GM04503 (cell line): ENCODE data around the gene CAPN2.

ENCODE experiments used
- DNase-seq: peaks from one replicate; pipeline ENCODE4 v3.0.0-alpha.2; 2012; ENCODE audit warnings: low read depth

CAPN2 gene

DNA sequence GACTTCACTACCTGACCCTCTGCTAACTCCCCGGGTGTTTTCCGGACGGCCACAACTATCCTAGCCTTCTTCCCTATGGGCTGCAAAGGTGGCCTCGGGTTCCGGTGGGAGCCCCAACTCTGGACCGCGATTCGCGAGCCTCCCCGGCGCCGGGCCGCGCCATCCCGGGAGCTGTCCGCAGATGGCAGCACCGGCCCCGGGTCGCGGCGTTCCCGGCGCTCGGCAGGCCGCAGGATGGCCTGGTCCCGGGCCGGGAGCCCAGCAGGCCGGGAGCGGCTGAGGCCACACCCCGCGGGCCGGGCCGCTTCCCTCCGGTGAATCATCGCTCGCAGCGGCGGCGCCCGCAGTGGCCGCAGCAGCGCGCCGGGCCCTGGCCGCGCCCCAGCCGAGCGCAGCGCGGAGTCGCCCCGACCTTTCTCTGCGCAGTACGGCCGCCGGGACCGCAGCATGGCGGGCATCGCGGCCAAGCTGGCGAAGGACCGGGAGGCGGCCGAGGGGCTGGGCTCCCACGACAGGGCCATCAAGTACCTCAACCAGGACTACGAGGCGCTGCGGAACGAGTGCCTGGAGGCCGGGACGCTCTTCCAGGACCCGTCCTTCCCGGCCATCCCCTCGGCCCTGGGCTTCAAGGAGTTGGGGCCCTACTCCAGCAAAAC, at the start of gene CAPN2:
Gene CAPN2, plus strand, starts transcription at position 346 of the 656 bp plus-strand sequence. Its CDS starts 102 bp downstream, at position 448.
- DNase-seq, result no peak

DNA sequence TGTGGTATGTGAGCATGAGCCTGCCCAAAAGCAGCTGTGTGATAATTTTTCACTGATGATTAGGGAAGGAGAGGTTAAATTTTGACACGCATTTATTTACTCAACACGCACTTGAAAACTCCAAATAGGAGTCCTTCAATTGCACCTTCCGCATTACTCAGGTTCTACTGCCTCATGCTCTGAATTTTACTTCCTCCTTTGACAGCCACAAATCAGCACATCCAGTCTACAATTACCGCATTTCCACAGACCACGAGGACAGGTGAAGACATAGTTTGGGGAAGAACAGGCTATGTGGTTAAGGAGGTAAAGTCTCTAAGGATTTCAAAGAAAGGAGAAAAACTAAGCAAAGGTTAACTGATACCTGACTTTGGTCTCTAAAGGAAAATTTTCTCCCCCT, 49.4 kb upstream of the CAPN2 start:
- no peak for DNase-seq

DNA sequence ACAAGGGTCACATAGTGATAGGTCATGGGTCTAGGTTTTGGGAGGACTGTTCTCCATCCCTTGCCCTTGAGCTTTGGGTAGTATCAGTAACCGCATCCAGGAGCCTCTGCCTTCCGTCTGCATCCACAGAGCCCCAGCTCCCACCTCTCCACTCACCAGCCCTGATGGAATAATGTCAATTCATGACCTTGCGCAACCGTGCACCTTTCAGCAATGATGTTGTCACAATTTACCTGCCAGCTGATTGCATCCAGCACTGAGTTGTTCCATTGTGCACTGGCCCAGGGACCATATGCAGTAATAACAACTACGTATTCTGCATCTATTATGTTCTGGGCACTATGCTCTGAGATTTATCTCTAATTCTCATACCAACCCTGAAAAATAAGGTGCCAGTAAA, 48.2 kb upstream of the CAPN2 start:
- DNase-seq, result no peak

DNA sequence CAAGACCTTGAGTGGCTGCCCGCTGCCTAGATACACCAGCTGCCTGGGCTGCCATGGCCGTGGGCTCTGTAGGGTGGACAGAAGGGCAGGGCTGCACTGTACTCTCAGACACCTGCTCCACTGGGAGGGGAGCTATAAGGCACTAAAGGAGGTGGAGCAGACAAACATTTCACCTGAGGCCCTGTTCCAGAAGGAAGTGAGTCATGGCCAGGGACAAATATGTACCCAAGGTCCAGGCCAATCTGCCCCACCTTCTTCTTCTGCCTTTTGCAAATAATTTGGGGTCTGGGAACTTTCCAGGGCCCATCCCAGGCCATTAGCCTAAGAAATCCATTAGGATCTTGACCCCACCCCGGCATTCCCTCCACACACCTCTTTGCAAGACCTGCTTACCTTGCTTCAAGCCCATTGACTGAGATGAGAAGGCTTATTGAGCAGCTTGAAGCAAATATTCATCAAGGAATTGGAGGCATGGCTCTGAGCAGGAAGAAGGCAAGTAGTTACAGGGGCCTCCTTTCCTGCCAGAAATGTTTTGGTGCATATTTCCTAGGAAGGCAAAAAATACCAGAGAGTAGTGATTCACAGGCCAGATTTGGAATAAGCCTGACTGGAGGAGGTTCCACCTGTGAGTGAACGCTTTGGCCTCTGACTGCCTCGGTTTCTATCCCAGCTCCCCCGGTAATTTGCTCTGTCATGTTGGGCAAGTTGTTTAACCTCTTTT, 46.6 kb upstream of the CAPN2 start, which contains the start of gene CAPN8:
Gene CAPN8, minus strand, starts transcription at position 110 of the 721 bp plus-strand sequence. Its CDS starts 55 bp downstream, at position 55.
- no peak for DNase-seq

DNA sequence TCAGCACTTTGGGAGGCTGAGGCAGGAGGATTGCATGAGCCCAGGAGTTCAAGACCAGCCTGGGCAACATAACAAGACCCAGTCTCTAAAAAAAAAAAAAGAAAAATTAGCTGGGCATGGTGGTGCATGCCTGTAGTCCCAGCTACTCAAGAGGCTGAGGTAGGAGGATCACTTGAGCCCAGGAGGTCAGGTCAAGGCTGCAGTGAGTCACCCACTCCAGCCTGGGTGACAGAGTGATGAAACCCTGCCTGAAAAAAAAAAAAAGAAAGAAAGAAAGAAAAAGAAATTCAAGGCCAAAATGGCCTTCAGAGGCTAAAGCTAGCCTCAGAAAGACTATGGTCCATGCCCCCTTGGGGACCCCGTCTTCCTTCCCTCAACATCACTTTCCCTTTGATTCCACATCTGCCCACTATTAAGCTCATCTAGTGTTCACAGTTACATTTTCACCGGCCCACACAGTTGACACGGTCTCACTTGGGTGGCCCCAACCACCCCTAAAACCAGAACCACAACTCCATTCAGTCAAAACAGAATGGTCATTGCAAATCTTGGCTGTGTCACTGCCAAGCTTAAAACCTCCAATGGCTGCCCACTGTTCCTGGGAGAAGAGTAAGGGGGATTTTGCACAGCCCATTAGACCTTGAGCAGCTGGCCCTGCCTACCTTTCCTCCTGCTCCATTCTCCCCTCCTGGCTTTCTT, 44.7 kb upstream of the CAPN2 start:
- no peak for DNase-seq

DNA sequence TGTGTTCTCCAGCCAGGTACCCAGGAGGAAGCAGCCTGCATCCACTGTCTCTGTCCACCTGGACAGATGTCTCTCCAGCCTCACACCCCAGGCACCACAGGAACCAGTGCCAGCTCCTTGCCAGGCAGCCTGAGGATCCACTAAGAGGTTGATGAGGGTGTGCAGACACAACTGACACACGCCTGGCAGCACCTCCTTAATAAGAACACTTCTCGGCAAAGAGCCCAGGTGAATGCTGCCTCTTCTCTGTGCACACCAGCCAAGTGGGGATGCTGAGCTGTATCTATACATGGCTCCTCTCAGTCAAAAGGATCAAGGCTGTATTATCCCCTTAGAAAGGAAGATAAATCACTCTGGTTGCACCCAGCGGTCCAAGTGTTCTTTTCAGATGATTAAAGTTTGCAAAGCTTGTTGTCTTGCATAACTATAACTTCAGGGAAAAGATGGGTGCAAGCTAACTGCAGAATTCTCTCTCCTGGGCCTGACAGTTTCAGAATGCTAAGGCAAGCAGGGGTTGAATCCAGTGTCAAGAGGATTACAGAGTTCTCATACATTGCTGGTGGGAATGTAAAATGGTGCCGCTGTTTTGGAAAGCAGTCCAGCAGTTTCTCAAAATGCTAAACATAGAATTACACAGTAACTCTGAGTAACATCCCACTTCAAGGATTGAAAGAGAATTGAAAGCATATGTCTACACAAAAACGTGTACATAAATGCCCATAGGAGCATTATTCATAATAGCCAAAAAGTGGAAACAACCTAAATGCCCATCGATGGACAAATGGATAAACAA, 43.1 kb upstream of the CAPN2 start:
- DNase-seq, result no peak

DNA sequence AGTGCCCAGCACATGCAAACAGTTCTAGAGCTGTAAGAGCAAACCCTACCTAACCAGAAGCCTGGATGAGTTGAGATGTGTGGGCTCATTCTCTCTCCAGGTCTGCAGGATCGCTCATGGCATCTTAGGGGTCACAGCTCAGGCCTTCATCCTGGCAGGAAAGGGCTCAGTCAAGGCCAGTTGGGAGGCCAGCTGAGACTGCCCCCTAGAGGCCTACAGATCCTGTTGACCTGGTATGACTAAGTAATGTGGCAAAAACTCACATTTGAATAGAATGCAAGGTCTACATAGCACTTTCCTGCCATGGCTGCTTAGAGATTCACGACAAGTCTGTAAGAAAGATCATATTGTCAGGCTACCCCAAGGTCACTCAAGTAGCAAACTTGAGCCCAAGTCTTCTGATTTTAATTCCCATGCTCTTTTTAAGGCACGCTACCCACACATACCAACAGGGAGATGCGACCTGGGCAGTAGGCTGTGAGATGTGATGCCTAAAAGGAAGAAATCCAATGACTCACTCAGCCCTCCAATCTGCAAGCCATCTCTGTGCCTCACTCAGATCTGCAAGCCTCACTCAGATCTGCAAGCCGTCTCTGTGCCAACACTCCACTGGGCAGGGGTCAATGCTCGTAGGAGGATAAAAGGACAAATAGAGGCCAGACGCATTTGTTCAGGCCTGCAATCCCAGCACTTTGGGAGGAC, 41.7 kb upstream of the CAPN2 start:
- no peak for DNase-seq

DNA sequence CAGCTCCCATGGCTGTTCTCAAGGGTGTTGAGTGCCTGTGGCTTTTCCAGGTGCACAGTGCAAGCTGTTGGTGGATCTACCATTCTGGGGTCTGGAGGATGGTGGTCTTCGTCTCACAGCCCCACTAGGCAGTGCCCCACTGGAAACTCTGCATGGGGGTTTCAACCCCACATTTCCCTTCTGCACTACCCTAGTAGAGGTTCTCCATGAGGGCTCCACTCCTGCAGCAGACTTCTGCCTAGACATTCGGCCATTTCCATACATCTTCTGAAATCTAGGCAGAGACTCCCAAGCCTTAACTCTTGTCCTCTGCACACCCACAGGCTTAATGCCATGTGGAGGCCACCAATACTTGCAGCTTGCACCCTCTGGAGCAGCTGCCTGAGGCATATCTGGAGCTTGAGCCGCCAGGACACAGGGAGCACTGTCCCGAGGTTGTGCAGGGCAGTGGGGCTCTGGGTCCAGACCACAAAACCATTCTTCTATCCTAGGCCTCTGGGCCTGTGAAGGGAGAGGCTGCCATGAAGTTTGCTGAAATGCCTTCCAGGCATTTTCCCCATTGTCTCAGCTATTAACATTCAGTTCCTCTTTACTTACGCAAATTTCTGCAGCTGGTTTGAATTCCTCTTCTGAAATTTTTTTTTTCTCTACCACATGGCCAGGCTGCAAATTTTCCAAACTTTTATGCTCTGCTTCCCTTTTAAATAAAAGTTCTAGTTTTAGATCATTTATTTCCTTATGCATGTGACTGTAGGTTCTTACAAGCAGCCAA, 38.0 kb upstream of the CAPN2 start:
- no peak for DNase-seq

DNA sequence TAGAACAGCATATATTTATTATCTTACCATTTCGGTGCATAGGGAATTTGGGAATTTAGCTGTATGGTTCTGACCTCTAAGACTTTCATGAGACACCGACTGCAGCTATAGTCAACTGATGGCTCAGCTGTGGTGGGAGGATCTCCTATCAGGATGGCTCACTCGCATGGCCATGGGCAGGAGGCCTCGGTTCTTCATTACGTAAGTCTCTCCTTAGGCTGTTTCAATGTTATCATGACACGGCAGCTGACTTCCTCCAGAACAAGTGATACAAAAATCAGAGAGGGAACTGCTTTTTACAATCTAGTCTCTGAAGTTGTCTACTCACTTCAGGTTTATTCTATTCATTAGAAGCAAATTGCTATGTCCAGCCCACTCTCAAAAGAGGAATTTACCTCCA, 33.5 kb upstream of the CAPN2 start:
- DNase-seq, result no peak

DNA sequence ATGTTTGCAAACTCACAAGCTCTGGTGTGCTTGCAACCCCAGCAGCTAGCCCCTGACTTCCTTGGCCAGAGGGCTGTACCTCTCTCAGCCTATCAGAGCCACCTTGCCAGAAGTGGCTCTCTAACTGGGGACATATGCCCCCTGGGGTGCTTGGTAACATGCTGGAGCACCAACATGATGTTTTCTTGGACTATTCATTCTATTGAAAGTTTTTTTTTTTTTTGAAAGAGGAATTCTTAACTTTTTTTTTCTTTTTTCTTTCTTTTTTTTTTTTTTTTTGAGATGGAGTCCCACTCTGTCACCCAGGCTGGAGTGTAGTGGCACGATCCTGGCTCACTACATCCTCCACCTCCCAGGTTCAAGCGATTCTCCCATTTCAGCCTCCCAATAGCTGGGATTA, 32.2 kb upstream of the CAPN2 start:
- no peak for DNase-seq

DNA sequence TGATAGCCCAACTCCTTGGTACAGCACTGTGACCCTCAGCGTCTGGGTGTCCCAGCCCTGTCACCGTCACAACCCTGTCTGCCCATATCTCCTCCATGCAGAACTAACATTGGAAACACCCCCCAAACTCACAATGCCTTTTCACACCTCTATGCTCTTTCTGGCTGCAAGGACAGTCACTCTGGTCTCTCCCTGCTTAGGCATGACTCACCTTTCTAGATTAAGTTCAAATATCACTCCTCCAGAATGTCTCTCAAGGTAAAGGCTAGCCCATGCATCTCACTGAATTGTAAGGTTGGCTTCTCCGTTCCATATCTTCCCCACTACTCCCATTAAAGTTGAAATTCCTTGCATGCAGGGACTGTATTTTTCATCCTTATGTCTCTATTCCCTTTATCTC, 29.8 kb upstream of the CAPN2 start:
- DNase-seq, result no peak

DNA sequence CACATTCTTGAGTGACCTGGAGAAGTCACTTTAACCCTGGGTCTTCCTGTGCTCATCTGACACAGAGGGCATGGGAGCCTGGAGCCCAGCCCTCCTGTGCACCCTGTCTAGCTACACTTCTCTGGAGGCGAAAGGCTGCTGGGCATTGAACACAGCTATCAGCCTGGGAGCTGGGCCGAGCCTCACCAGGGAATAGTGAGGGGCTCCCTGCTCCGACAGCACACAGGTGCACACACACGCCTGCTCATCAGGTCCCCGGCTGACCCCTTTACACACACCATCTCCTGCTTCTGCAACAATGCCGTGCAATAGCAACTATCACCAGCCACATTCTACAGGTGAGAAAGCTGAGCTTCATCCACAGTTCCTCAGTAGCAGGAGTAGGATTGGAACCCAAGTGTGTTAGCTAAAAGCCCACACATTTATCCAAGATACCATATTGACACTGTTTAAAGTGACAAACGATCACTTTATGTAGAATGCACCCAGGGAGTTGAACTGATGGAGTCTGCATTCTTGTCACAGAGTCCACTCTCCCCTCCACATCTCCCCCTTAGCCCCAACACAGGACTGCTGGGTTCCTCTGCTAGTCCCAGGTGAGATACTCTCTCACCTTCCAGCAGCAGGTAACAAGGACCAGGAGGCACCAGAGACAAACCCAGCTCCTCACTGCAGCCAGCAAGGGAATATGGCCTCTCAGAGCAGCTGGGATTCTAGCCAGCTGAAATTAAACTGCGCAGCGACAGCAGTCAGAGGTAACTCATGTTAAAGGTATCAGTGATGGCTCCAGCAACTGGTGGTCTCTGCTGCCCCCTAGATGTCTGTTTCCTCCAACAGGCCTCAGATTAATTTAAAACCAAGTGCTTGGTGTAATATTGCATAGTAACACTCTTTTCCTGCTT, 28.5 kb upstream of the CAPN2 start:
- no peak for DNase-seq

DNA sequence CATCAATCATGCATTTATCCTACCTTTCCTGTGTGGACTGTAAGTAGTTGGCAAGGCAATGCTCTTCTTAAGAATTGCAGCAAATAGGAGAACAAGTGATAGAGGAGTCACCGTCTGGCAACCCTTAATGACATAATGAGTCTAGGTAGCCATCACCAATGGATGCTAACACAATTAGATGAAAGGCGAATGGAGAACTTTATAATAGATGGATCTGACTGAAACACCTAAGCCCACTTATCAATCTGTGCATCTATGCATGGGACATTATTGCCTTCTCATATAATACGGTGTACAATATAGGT, 27.9 kb upstream of the CAPN2 start:
- DNase-seq, result no peak

DNA sequence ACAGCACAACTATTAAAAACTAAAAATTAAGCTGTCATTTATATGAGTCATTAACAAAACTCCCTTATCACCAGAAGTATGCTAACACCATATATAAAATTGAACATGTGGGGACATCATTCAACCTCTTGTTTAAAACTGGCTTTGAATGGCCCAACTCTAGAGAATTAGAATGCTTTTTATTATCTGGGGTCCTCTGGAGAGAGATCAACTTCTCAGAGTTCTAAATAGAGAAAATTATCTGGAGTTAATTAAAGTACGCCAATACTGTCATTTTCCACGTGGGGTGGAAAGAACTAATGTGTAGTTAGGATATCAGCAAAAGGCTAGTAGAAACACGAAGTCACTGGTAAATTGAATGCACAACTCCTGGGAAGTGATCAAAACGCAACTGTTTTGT, 21.2 kb upstream of the CAPN2 start:
- DNase-seq, result no peak

DNA sequence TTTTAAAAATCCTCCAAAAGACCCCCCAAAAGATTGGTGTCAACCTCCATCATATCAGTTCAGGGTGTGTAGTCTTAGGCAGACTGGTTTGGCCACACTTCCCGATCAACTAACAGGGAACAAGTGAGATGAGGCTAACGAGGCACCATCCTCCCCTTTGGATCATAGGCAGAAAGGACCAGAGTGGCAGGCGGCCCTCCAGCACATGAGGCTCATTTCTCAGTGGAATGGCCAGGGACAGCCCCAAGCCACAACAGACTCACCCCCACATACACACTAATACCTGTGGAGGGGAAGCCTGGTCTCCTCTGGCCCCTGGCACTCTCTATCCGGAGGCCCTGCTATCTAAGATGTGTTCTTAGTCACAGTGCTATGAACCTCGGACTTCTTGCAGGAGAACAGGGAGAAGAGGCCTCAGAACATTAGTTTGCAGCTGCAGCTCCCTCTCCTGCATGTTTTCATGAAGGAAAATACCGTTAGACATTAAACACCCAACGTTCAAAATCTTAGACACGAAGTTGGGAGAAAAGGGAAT, 17.3 kb upstream of the CAPN2 start:
- no peak for DNase-seq

DNA sequence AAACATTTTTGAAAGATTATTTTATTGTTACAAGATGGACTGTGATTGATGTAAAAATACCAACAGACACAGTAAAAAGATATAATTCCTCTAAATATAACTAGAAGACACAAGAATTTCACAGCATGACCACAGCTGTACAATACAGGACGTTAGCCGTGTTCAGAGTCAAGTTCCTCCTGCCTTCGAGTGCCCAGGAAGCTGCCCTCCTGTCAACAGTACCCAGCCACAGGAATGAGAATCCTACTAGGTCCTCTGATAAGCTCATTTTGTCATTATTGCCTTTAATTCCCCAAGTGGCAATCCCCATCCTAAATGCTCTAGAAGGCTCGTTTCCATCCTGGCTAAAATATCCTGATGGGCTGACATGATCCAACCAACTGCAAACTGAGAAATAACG, 16.4 kb upstream of the CAPN2 start:
- no peak for DNase-seq

DNA sequence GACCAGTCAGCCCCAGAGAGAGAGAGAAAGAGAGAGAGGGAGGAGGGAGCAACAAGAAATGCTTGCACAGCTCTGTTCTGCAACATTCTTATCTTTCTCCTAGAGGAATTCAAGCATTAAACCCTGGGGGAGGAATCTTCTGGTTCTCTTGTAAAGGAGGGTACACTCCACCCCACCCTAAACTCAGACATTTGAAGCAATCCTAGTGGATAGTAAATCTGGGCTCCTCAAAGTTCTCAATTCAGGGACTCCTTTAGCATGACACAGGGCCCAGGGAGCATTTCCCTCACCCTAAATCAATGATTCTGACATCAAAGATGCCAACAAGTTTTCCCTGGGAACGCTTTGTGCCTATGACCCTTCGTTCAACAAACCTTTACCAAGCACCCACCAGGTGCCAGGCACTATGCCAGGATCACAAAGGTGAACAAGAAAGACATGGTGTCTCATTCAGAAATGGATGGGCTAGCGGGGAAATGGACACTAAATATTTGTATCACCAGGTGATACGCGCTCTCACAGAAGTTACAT, 11.9 kb upstream of the CAPN2 start:
- no peak for DNase-seq

DNA sequence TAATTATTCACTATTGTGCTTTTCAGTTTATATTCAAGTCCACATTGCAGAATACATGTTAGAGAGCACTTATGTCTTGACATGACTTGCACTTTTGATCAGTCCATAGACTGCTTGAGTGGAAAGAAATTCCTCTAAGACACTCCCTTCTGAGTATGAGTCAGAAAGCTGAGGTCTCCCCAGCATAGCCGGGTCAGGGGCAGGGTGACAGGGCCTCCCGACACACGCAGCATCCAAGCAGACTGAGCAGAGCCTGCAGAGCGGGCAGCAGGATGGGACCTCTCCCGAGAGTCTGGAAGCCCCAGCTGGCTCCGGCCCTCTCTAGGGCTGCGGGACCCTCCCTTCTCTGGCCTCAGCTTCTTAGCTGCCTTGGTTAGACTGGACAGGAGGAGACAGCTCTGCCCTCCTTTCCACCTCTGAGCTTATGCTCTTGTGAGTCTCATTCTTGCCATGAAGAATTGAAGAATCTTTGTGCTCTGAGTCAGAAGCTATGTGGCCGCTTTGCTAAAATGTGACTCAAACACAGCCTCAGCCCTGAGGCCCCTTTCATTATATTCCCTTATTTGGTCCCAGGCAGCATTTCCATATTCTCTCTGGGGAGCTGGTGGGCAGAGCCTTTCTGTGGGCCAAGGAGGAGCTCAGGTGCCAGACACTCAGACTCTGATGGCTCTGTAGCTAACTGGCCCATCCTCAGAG, 11.2 kb upstream of the CAPN2 start:
- peak; percentile 97 for DNase-seq
